ENCODE data around the gene AIFM2. TPM values are rescaled to one million over a fixed set of nuclear protein-coding genes. Genes with fewer than 3 reads are reported as not detected.

Gene AIFM2
- total and polyA plus RNA-seq, 10 of the 15 experiments (the other 5 are each of a cell fraction or from before 2014, with no cell fraction given): 4.5 to 30.8 (median 15.6) TPM

DNA sequence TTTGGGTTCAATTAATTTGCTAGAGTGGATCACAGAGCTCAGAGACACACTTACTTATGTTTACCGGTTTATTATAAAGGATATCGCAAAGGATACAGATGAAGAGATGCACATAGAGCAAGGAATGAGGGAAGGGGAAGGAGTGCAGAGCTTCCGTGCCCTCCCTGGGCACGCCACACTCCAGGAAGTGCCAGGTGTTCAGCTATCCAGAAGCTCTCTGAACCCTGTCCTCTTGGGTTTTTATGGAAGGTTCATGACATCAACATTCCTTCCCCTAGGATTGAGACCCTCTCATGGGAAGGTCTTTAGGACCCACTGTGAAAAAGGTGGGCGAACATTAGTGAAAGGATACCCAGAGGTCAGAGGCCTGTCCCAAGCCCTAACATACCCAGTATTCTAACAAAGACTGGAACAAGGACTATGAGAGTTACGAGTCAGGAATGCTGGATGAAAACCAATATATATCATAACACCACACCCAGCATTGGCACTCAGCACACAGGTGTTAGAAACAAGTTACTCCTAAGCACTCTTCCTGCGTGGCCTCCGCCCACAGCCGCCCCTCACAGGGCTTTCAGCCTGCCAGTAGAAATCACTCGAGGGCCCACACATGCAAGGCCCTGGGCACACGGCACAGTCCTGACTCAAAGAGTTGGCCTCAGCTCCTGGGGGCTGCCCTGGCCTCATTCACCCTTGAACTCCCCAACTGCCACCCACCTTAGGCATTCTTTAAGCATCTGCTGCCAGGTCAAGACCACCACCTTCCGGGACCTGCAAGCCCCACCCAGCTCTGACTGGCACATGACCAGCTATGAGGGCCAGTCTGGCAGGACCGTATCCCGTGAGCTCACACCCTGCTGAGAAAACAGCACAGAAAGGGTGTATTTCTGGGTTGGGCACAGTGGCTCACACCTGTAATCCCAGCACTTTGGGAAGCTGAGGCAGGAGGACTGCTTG lies 5.6 kb upstream of the AIFM2 start:
- Histone ChIP-seq H2AFZ (ENCODE audit: control insufficient read depth, low read depth, low read length) (no peak overlapping the region), H3K36me3 (ENCODE audit: control insufficient read depth in 2 of 2, insufficient read depth in 2 of 2, low read length in 1 of 2) (peaks cover 0 to 2% of the 10 kb centered on the region in 2 experiments; a peak in 1 of 4 replicates), H3K4me3 (no peak overlapping the region), H3K4me1 (ENCODE audit: control insufficient read depth, insufficient read depth, low read length) (peaks cover 3% of the 10 kb centered on the region), H3K27me3 (replicated peaks in 1 of 2; ENCODE audit: control insufficient read depth in 2 of 2, insufficient read depth in 2 of 2, low read length in 1 of 2) (no peaks in the 10 kb centered on the region), H3K27ac (ENCODE audit: control insufficient read depth, insufficient read depth) (no peak overlapping the region), H3K9me3 (replicated peaks; ENCODE audit: control insufficient read depth, insufficient read depth, low read length) (no peaks in the 10 kb centered on the region), H3K9ac (ENCODE audit: control insufficient read depth, insufficient read depth, low read length) (no peak overlapping the region), H3K4me2 (ENCODE audit: control insufficient read depth, insufficient read depth) (no peak overlapping the region), H3K79me2 (ENCODE audit: control insufficient read depth, insufficient read depth, low read length) (peaks cover 3% of the 10 kb centered on the region), H4K20me1 (ENCODE audit: control insufficient read depth, insufficient read depth) (no peaks in the 10 kb centered on the region)
- POLR2A ChIA-PET: no interaction called here
- BruUV-seq (replicated peaks): no TSS peak
- RAD21 ChIA-PET (ENCODE audit: unreplicated experiment): no interaction called here
- TF ChIP-seq, protein P1, sequence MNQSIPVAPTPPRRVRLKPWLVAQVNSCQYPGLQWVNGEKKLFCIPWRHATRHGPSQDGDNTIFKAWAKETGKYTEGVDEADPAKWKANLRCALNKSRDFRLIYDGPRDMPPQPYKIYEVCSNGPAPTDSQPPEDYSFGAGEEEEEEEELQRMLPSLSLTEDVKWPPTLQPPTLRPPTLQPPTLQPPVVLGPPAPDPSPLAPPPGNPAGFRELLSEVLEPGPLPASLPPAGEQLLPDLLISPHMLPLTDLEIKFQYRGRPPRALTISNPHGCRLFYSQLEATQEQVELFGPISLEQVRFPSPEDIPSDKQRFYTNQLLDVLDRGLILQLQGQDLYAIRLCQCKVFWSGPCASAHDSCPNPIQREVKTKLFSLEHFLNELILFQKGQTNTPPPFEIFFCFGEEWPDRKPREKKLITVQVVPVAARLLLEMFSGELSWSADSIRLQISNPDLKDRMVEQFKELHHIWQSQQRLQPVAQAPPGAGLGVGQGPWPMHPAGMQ (IDR thresholded peaks at IDR 0.05; ENCODE audit: borderline replicate concordance): no peak
- TF ChIP-seq CBX3 (IDR thresholded peaks at IDR 0.05; ENCODE audit: borderline replicate concordance, low read depth) (no peak), RAD21 (IDR thresholded peaks at IDR 0.05; ENCODE audit: insufficient read depth, low read depth, low read length) (no peak), RUNX3 (IDR thresholded peaks at IDR 0.05; ENCODE audit: low read length) (no peak), SRF (IDR thresholded peaks at IDR 0.05; ENCODE audit: low read depth in 2 of 2, low read length in 2 of 2) (no peak), YY1 (IDR thresholded peaks at IDR 0.05; ENCODE audit: low read depth, low read length) (no peak), DPF2 (IDR thresholded peaks at IDR 0.05) (no peak), NR2F1 (conservative IDR thresholded peaks at IDR 0.05) (no peak), NFYB (IDR thresholded peaks at IDR 0.05; ENCODE audit: insufficient read depth, low read depth, low read length) (no peak), ESRRA (IDR thresholded peaks at IDR 0.05; ENCODE audit: low read length) (no peak), ATF7 (IDR thresholded peaks at IDR 0.05; ENCODE audit: low read depth) (no peak), ZSCAN29 (IDR thresholded peaks at IDR 0.05) (no peak), LARP7 (IDR thresholded peaks at IDR 0.05) (no peak)
- TF ChIP-seq, protein P2, sequence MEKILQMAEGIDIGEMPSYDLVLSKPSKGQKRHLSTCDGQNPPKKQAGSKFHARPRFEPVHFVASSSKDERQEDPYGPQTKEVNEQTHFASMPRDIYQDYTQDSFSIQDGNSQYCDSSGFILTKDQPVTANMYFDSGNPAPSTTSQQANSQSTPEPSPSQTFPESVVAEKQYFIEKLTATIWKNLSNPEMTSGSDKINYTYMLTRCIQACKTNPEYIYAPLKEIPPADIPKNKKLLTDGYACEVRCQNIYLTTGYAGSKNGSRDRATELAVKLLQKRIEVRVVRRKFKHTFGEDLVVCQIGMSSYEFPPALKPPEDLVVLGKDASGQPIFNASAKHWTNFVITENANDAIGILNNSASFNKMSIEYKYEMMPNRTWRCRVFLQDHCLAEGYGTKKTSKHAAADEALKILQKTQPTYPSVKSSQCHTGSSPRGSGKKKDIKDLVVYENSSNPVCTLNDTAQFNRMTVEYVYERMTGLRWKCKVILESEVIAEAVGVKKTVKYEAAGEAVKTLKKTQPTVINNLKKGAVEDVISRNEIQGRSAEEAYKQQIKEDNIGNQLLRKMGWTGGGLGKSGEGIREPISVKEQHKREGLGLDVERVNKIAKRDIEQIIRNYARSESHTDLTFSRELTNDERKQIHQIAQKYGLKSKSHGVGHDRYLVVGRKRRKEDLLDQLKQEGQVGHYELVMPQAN (conservative IDR thresholded peaks at IDR 0.05): no peak
- ATAC-seq (no peak), FAIRE-seq (no peak), DNase-seq (ENCODE audit: low read depth, low spot score) (no peak)
- SMC1A ChIA-PET (ENCODE audit: uncharacterized antibody, unreplicated experiment): interaction anchor here (0.5 to 3.3 kb wide), 2 partner anchors 22 to 61 kb away, joined by 3 to 9 read pairs; no protein-coding TSS in a partner anchor
- 96% methylated on average over 14 of the region's 14 CpGs for WGBS (ENCODE audit: insufficient coverage, insufficient replicate concordance, low lambda C conversion rate, missing lambda C conversion rate)
- in situ Hi-C loops (cut with MboI) (no loop called here), intact Hi-C loops (cut with micrococcal nuclease; ENCODE audit: unreplicated experiment) (no loop called here)
- CTCF ChIA-PET: interaction anchor here (0.6 to 1.1 kb wide), 2 partner anchors 8 to 21 kb away, joined by 3 read pairs; partner anchors contain the start of gene TYSND1

Data from GM12878 (cell line).